PC-9 (cell line): ENCODE results near the gene TPCN2. TPM values are rescaled to one million over a fixed set of nuclear protein-coding genes. Genes with fewer than 3 reads are reported as not detected.

Source experiments
- BruUV-seq: library from RNA; stranded (reverse); fragments of 400-500 nt; replicated peaks from 2 replicates; lab custom pipeline; 2021; lab: Mats Ljungman, UMichigan
- CTCF ChIA-PET: fragments of 300-600 bp; sonication (Branson Sonifier 250); formaldehyde crosslinking; loops from one replicate; lab custom pipeline; 2022; ENCODE audit warnings: antibody characterized with exemption; lab: Charles Lee
- POLR2A ChIA-PET: fragments of 300-600 bp; sonication (Branson Sonifier 250); formaldehyde crosslinking; loops from one replicate; lab custom pipeline; 2022; ENCODE audit warnings: antibody characterized with exemption; ENCODE audit not compliant: unreplicated experiment; lab: Charles Lee
- DNase-seq, 2 experiments: peaks; one replicate each; pipeline versions ENCODE4 v3.0.0 to v3.0.0-alpha.2; 2015 to 2022; ENCODE audit warnings: mixed read lengths in 1 of 2
- H2AFZ ChIP-seq: fragments of 200-600 bp; sonication (generic); 2 replicates; pipeline ENCODE4 v1.8.1; 2017; ENCODE audit warnings: antibody characterized with exemption
- H3F3A ChIP-seq: fragments of 200-600 bp; sonication (generic); 2 replicates; pipeline ENCODE4 v1.8.1; 2017; ENCODE audit warnings: antibody characterized with exemption, mild to moderate bottlenecking, low read depth; ENCODE audit not compliant: insufficient read depth
- H3K27ac ChIP-seq: fragments of 200-600 bp; sonication (generic); 2 replicates; pipeline ENCODE4 v1.6.1; 2016; ENCODE audit warnings: mixed run types
- H3K27me3 ChIP-seq: fragments of 200-600 bp; sonication (generic); 2 replicates; pipeline ENCODE4 v1.6.1; 2016; ENCODE audit warnings: low read depth, mixed run types; ENCODE audit not compliant: insufficient read depth
- H3K36me3 ChIP-seq: fragments of 200-600 bp; sonication (generic); 2 replicates; pipeline ENCODE4 v1.6.1; 2016; ENCODE audit warnings: low read depth, mixed run types
- H3K4me1 ChIP-seq: fragments of 200-600 bp; sonication (generic); replicated peaks from 2 replicates; pipeline ENCODE4 v1.6.1; 2016; ENCODE audit warnings: mixed run types; ENCODE audit not compliant: insufficient read depth
- H3K4me2 ChIP-seq: fragments of 200-600 bp; sonication (generic); 2 replicates; pipeline ENCODE4 v1.6.1; 2017; ENCODE audit warnings: mixed run types
- H3K4me3 ChIP-seq: fragments of 200-600 bp; sonication (generic); 2 replicates; pipeline ENCODE4 v1.6.1; 2016; ENCODE audit warnings: mixed run types
- H3K79me2 ChIP-seq: fragments of 200-600 bp; sonication (generic); 2 replicates; pipeline ENCODE4 v1.6.1; 2017; ENCODE audit warnings: low read depth, mixed run types
- H3K9me2 ChIP-seq: fragments of 200-600 bp; sonication (generic); 2 replicates; pipeline ENCODE4 v1.8.1; 2017; ENCODE audit warnings: mild to moderate bottlenecking; ENCODE audit not compliant: insufficient read depth
- H3K9me3 ChIP-seq: fragments of 200-600 bp; sonication (generic); 2 replicates; pipeline ENCODE4 v1.8.1; 2016; ENCODE audit warnings: low read depth; ENCODE audit not compliant: insufficient read depth
- H4K20me1 ChIP-seq: fragments of 200-600 bp; sonication (generic); 2 replicates; pipeline ENCODE4 v1.8.1; 2017; ENCODE audit not compliant: insufficient read depth
- EZH2 ChIP-seq: fragments of 200-600 bp; sonication (generic); IDR thresholded peaks from 2 replicates; pipeline ENCODE4 v1.8.0; 2017; ENCODE audit warnings: antibody characterized with exemption, low read depth
- intact Hi-C: fragments of 100-400 bp; cut with micrococcal nuclease; formaldehyde crosslinking; loops from one replicate; pipeline ENCODE4 v1.10.0; 2022; ENCODE audit not compliant: unreplicated experiment
- total RNA-seq: library from RNA; stranded (reverse); gene quantifications from 2 replicates; pipeline ENCODE4 v1.2.3, GENCODE V29; 2021
- TF ChIP-seq, protein P1 (sequence below): fragments of 200-600 bp; sonication (generic); conservative IDR thresholded peaks from 2 replicates; pipeline ENCODE4 v1.6.1; 2017; ENCODE audit warnings: mixed run types, antibody characterized with exemption, mild to moderate bottlenecking, moderate library complexity

TPCN2 gene
- total RNA-seq, 1 experiment from 2014 or later, result 24.8 TPM

DNA sequence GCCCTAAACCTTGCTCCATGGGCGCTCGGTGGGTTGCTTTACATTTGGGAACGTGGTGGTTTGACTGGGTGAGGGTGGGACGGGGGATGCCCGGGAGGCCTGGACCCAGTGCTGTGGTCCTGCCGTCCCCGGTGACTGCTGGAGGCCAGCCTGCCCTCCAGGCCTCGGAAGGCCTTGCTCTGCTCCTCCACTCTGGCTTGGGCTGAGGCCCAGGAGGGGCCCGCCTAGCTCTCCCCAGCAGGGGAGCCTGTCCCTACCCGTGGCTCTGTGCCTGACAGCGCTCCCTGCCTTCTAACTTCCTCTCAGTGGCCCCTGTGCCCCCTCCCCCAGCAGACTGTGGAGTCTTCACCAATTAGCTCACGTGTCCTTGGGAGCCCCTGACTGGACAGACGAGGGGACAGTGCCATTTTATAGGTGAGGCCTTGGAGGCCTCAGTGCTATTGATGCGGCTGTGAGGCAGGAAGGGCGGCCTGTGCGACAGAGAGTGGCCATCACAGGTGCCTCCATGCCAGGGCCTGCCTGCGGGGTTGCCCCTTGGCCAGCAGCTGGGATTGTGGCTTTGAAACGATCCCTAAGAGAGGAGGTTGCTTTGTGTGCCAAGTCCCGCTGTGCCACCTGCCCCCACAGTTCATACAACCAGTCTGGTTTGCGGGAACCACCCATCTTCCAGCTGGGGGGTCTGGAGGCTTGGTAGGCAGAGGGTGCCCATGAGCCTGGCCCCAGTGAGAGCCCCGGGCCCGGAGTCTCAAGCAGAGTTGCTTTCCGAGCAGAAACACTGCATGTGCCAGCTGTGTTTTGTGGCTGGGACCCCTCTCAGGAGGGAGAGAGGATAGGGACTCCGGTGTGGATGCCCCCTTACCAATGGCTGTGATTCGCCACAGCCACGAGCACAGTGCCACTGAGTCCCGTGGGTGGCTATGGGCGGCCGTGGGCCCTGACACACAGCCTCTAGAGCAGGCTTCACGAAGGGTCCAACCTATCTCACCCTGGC, 17.7 kb downstream of the TPCN2 start:
- ChIA-PET CTCF (interaction anchor here (0.6 kb wide), 1 partner anchor 499 kb away, joined by 3 read pairs; no protein-coding TSS in a partner anchor), POLR2A (no interaction called here)
- no peaks in the 10 kb centered on the region for H3F3A ChIP-seq
- no peaks in the 10 kb centered on the region for H3K36me3 ChIP-seq
- H4K20me1 ChIP-seq, result peaks cover 7% of the 10 kb centered on the region
- BruUV-seq, result no TSS peak
- intact Hi-C loops, result no loop called here
- no peak overlapping the region for H3K4me2 ChIP-seq
- H3K4me3 ChIP-seq, result no peak overlapping the region
- no peaks in the 10 kb centered on the region for H3K9me3 ChIP-seq
- no peak for DNase-seq
- no peaks in the 10 kb centered on the region for H3K9me2 ChIP-seq
- H2AFZ ChIP-seq, result no peak overlapping the region
- H3K27ac ChIP-seq, result no peak overlapping the region
- H3K27me3 ChIP-seq, result no peaks in the 10 kb centered on the region
- no peaks in the 10 kb centered on the region for H3K4me1 ChIP-seq
- H3K79me2 ChIP-seq, result no peaks in the 10 kb centered on the region
- TF ChIP-seq, protein P1, sequence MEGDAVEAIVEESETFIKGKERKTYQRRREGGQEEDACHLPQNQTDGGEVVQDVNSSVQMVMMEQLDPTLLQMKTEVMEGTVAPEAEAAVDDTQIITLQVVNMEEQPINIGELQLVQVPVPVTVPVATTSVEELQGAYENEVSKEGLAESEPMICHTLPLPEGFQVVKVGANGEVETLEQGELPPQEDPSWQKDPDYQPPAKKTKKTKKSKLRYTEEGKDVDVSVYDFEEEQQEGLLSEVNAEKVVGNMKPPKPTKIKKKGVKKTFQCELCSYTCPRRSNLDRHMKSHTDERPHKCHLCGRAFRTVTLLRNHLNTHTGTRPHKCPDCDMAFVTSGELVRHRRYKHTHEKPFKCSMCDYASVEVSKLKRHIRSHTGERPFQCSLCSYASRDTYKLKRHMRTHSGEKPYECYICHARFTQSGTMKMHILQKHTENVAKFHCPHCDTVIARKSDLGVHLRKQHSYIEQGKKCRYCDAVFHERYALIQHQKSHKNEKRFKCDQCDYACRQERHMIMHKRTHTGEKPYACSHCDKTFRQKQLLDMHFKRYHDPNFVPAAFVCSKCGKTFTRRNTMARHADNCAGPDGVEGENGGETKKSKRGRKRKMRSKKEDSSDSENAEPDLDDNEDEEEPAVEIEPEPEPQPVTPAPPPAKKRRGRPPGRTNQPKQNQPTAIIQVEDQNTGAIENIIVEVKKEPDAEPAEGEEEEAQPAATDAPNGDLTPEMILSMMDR, result no peak
- no peak for TF ChIP-seq EZH2

DNA sequence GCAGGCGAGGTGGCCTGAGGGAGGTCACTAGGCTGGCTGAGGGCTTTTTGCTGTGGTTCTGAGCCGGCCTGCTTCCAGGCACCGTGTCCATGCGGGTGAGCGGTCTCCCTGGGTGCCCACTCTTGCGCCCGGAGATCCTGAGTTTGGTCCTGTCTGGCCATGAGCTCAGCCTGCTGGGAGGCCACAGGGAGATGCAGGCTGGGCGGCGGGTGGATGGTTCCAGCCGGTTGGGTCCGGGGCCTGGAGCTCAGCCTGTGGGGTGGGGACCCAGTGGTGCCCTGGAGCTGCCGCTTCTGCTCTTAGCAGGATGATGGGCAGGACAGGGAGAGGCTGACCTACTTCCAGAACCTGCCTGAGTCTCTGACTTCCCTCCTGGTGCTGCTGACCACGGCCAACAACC, 18.5 kb downstream of the TPCN2 start:
- no TSS peak for BruUV-seq
- Histone ChIP-seq H3K36me3 (no peaks in the 10 kb centered on the region), H3F3A (no peaks in the 10 kb centered on the region), H3K79me2 (no peaks in the 10 kb centered on the region), H3K9me3 (no peaks in the 10 kb centered on the region), H3K4me3 (no peak overlapping the region), H2AFZ (no peak overlapping the region), H3K4me1 (no peaks in the 10 kb centered on the region), H3K4me2 (no peak overlapping the region), H3K9me2 (no peaks in the 10 kb centered on the region), H3K27me3 (no peaks in the 10 kb centered on the region), H4K20me1 (peaks cover 4% of the 10 kb centered on the region), H3K27ac (no peak overlapping the region)
- CTCF ChIA-PET, result interaction anchor here (0.6 kb wide), 1 partner anchor 500 kb away, joined by 3 read pairs; no protein-coding TSS in a partner anchor
- DNase-seq, result no peak
- TF ChIP-seq EZH2, result no peak
- TF ChIP-seq, protein P1, result no peak
- POLR2A ChIA-PET, result no interaction called here
- intact Hi-C loops, result no loop called here

DNA sequence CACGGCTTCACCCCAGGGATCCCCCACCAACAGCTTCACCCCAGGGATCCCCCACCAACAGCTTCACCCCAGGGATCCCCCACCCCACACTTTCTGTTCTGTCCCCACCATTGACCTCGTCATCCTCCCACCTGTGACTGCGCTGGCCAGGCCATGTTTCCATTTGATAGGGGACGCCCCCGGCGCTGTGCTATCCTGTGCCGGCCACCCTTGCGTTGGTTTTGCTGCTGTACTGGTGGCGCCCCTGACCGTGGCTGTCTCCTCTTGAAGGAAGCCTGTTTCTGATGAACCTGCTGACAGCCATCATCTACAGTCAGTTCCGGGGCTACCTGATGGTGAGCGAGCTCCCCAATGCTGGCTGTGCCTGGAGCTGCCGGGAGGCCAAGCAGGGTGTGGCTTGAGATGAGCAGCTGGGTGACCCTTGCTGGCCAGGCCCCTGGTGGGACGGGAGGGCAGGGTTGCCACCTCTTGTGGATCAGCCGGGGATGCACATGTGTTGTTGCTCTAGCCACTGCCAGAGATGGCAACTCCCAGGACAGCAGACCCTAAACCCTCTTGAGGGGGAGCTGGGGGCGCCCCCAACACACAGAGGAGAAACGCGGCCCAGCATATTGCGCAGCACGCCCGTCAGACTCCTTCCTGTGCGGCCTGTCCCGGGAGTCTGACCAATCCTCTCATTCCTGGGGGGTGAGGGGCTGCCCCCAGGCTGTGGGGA, 22.5 kb downstream of the TPCN2 start:
- H2AFZ ChIP-seq, result no peak overlapping the region
- TF ChIP-seq EZH2, result no peak
- TF ChIP-seq, protein P1, result no peak
- intact Hi-C loops, result no loop called here
- no peaks in the 10 kb centered on the region for H3K4me1 ChIP-seq
- H3K4me2 ChIP-seq, result no peak overlapping the region
- no peak overlapping the region for H3K27ac ChIP-seq
- CTCF ChIA-PET, result no interaction called here
- H4K20me1 ChIP-seq, result peaks cover 3% of the 10 kb centered on the region; the same call in 1 of the 2 replicates
- DNase-seq, result no peak
- no peaks in the 10 kb centered on the region for H3K36me3 ChIP-seq
- H3K27me3 ChIP-seq, result no peaks in the 10 kb centered on the region
- H3K9me3 ChIP-seq, result no peaks in the 10 kb centered on the region
- no peaks in the 10 kb centered on the region for H3K79me2 ChIP-seq
- H3F3A ChIP-seq, result no peaks in the 10 kb centered on the region
- POLR2A ChIA-PET, result no interaction called here
- BruUV-seq, result no TSS peak
- no peaks in the 10 kb centered on the region for H3K9me2 ChIP-seq
- no peak overlapping the region for H3K4me3 ChIP-seq
